T-cell (primary cell): ENCODE data around the gene HDAC11. TPM values are rescaled to one million over a fixed set of nuclear protein-coding genes. Genes with fewer than 3 reads are reported as not detected.

ENCODE experiments used
- ATAC-seq, 4 experiments: fragments of 200-7000 bp in 3 of 4; fragments of 150-1000 bp in 1 of 4; cut with Tn5 transposase; replicated peaks in 1 of 4; 1 replicate in 3 of 4; 2 replicates in 1 of 4; pipeline ENCODE4 v1.10.0; 2021; ENCODE audit warnings: moderate library complexity in 3 of 4, mild to moderate bottlenecking in 2 of 4, moderate number of reproducible peaks in 1 of 4
- CTCF ChIA-PET, 2 donors: fragments of 300-600 bp; sonication (Branson Sonifier 250); formaldehyde crosslinking; loops; one replicate each; lab custom pipeline; 2022; ENCODE audit warnings: antibody characterized with exemption in 2 of 2; lab: Charles Lee
- POLR2A ChIA-PET, 2 donors: fragments of 300-600 bp; sonication (Branson Sonifier 250); formaldehyde crosslinking; loops; one replicate each; lab custom pipeline; 2022; ENCODE audit warnings: antibody characterized with exemption in 2 of 2; lab: Charles Lee
- DNase-seq, 35 experiments: peaks; one replicate each; pipeline versions ENCODE4 v3.0.0 to v3.0.0-alpha.2; 2013 to 2023
- H3K27ac ChIP-seq: one replicate; pipeline ENCODE4 v1.5.1; 2013; ENCODE audit warnings: low read length
- H3K27me3 ChIP-seq, 2 experiments: replicated peaks in 1 of 2; 1 replicate in 1 of 2; 2 replicates in 1 of 2; pipeline versions ENCODE4 v1.6.1 to v1.7.0; 2013; ENCODE audit warnings: low read length in 1 of 2, mixed read lengths in 1 of 2; ENCODE audit not compliant: control insufficient read depth in 2 of 2, insufficient read depth in 2 of 2; ENCODE audit errors: extremely low read depth in 1 of 2
- H3K36me3 ChIP-seq, 2 donors: 1 replicate in 1 of 2; 2 replicates in 1 of 2; pipeline versions ENCODE4 v1.6.1 to v1.7.0; 2013; ENCODE audit warnings: low read length in 1 of 2; ENCODE audit not compliant: control insufficient read depth in 2 of 2, insufficient read depth in 1 of 2; ENCODE audit errors: extremely low read depth in 1 of 2
- H3K4me1 ChIP-seq, 2 experiments: 1 replicate in 1 of 2; 2 replicates in 1 of 2; pipeline versions ENCODE4 v1.6.1 to v1.7.0; 2013; ENCODE audit warnings: low read length in 2 of 2, mixed read lengths in 1 of 2; ENCODE audit not compliant: insufficient read depth in 2 of 2, control insufficient read depth in 1 of 2; ENCODE audit errors: extremely low read depth in 1 of 2
- H3K4me3 ChIP-seq, 2 donors: 1 replicate in 1 of 2; 2 replicates in 1 of 2; pipeline versions ENCODE4 v1.5.1 to v1.7.0; 2013; ENCODE audit warnings: mild to moderate bottlenecking in 2 of 2, low read length in 1 of 2, moderate library complexity in 1 of 2; ENCODE audit not compliant: control insufficient read depth in 1 of 2; ENCODE audit errors: extremely low read depth in 1 of 2
- H3K9me3 ChIP-seq: 2 replicates; pipeline ENCODE4 v1.7.0; 2013
- H3K27ac Mint-ChIP-seq, 2 donors: one replicate each; pipeline ENCODE4 v1.8.0; 2020 to 2021; ENCODE audit warnings: mild to moderate bottlenecking in 2 of 2, mixed read lengths in 2 of 2
- H3K27me3 Mint-ChIP-seq, 2 donors: one replicate each; pipeline ENCODE4 v1.8.0; 2021 to 2022; ENCODE audit warnings: mixed read lengths in 2 of 2
- H3K36me3 Mint-ChIP-seq: one replicate; pipeline ENCODE4 v1.8.0; 2021; ENCODE audit warnings: mixed read lengths
- H3K4me1 Mint-ChIP-seq, 3 donors: one replicate each; pipeline ENCODE4 v1.8.0; 2020 to 2022; ENCODE audit warnings: mixed read lengths in 3 of 3, mild to moderate bottlenecking in 1 of 3
- H3K4me3 Mint-ChIP-seq, 3 donors: one replicate each; pipeline ENCODE4 v1.8.0; 2020 to 2022; ENCODE audit warnings: mild to moderate bottlenecking in 3 of 3, mixed read lengths in 3 of 3, moderate library complexity in 3 of 3
- H3K9me3 Mint-ChIP-seq, 3 donors: one replicate each; pipeline ENCODE4 v1.8.0; 2020 to 2022; ENCODE audit warnings: mixed read lengths in 3 of 3
- WGBS: methylation state at CpG from one replicate; pipeline ENCODE4 v1.1.5; 2013; ENCODE audit warnings: missing lambda C conversion rate; ENCODE audit not compliant: insufficient coverage; 5-methylcytosine and 5-hydroxymethylcytosine counted together
- total RNA-seq, 35 experiments: library from RNA in 6 of 35; stranded (reverse) in 6 of 35; fragments of 120-200 nt in 1 of 35; gene quantifications; one replicate each; pipeline versions ENCODE4 v1.2.1 to v1.2.4 and lab custom pipeline; 2013 to 2026

HDAC11 gene
- total RNA-seq, 5 donors from 2014 or later (not counting 1 experiment from before 2014, with no cell fraction given) = 5.9 to 10.4 (median 7.9) TPM

DNA sequence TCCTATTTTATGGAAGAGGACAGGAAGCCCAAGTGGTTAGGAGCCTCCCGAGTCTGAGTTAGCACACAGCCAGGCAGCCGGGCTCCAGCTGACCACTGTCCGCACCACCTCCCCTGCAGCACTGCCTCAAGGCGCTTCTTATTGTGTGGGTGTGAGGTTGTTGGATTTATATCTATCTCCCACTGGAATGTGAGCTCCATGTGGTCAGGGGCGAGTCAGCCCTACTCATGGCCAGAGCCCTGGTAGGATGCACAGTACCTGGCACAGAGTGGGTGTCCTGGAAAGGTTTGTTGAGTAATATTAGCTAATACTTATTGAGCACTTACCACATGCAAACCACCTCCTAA, 59.2 kb downstream of the HDAC11 start:
- Histone ChIP-seq H3K27ac (no peak overlapping the region), H3K4me1 (peaks cover 6 to 16% of the 10 kb centered on the region in 2 experiments), H3K9me3 (peaks cover 2% of the 10 kb centered on the region), H3K36me3 (no peaks in the 10 kb centered on the region), H3K4me3 (no peak overlapping the region), H3K27me3 (peaks cover 0 to 41% of the 10 kb centered on the region in 2 experiments)
- no peak overlapping the region for H3K4me3 Mint-ChIP-seq
- WGBS = no CpG with 5 or more reads among the region's 5 CpGs
- H3K27me3 Mint-ChIP-seq = peaks cover 0 to 25% of the 10 kb centered on the region in 2 donors
- ChIA-PET CTCF (no interaction called here), POLR2A (interaction anchor here in 1 of 2 donors (1.1 kb wide), 1 partner anchor 21 kb away, joined by 3 read pairs; no protein-coding TSS in a partner anchor)
- no peaks in the 10 kb centered on the region for H3K36me3 Mint-ChIP-seq
- peaks cover 11 to 18% (median 13%) of the 10 kb centered on the region in 3 donors for H3K4me1 Mint-ChIP-seq
- H3K27ac Mint-ChIP-seq = no peak overlapping the region
- ATAC-seq (no peak), DNase-seq (no peak)
- peaks cover 0 to 8% (median 5%) of the 10 kb centered on the region in 3 donors for H3K9me3 Mint-ChIP-seq

DNA sequence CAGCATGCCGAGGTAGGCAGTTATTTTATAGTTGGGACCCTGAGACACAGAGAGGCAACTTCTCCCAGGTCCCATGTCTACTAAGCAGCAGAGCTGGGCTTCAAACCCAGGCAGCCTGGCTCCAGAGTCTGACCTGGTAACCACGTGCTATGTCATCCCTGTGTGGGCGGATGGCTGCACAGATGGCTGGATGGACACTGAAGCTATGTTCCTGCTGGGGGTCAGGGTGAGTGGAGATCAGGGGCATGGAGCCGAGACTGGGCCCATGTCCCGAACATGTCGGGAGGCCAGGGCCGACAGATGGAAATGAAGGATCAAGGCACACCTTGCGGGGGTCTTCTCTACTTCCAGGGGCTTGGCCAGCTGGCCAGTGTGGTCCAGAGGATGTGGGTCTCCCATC, 59.6 kb downstream of the HDAC11 start:
- H3K9me3 Mint-ChIP-seq = peaks cover 0 to 8% (median 5%) of the 10 kb centered on the region in 3 donors
- POLR2A ChIA-PET = interaction anchor here in 1 of 2 donors (1.1 kb wide), 1 partner anchor 20 kb away, joined by 3 read pairs; no protein-coding TSS in a partner anchor
- Histone ChIP-seq H3K27ac (no peak overlapping the region), H3K4me3 (no peak overlapping the region), H3K27me3 (peaks cover 0 to 44% of the 10 kb centered on the region in 2 experiments), H3K4me1 (peaks cover 9 to 21% of the 10 kb centered on the region in 2 experiments), H3K36me3 (no peaks in the 10 kb centered on the region), H3K9me3 (peaks cover 2% of the 10 kb centered on the region)
- ATAC-seq = no peak
- peaks cover 15 to 22% (median 17%) of the 10 kb centered on the region in 3 donors for H3K4me1 Mint-ChIP-seq
- H3K27ac Mint-ChIP-seq = no peak overlapping the region
- no peak for DNase-seq
- H3K36me3 Mint-ChIP-seq = no peaks in the 10 kb centered on the region
- H3K4me3 Mint-ChIP-seq = no peak overlapping the region
- CTCF ChIA-PET = no interaction called here
- H3K27me3 Mint-ChIP-seq = peaks cover 0 to 25% of the 10 kb centered on the region in 2 donors
- WGBS = 73% methylated on average over 5 of the region's 8 CpGs

DNA sequence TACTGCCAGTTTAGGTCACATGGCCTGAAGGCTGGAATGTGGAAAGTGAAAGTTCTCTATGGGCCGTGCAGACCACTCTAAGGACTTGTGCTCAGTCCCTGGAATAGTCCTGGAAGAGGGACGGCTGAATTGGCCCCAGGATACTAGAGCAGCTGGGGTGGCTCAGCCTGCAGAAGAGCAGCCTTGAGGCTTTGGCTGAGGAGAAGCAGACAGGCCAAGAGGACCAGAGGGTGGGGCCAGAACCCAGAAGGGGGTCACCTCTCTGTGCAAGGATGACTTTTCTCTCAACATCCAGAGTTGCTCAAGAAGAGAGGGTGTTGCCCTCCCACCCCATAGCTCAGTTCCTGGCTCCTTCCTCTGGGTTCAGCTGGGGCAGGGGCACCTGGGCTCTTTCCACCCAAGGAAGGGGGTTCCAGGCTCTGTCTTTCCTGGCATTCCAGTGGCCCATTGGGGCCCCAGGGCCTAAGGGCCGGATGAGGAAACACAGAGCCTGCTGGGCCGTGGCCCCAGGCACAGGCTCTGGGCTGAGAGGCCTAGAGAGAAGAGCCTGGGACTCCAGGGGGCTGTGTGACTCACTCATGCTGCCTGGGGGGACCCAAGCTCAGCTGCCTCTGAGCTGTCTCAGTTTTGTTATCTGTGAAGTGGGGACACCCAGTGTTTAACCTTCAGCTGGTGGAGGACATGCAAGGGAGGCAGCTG, 60.3 kb downstream of the HDAC11 start:
- Mint-ChIP-seq H3K27ac (no peak overlapping the region), H3K4me1 (peaks cover 22 to 29% (median 25%) of the 10 kb centered on the region in 3 donors), H3K4me3 (no peak overlapping the region), H3K9me3 (peaks cover 0 to 8% (median 5%) of the 10 kb centered on the region in 3 donors), H3K36me3 (no peaks in the 10 kb centered on the region), H3K27me3 (peaks cover 0 to 26% of the 10 kb centered on the region in 2 donors)
- DNase-seq (no peak), ATAC-seq (no peak)
- peaks cover 0 to 40% of the 10 kb centered on the region in 2 experiments for H3K27me3 ChIP-seq
- 75% methylated on average over 4 of the region's 4 CpGs for WGBS
- H3K36me3 ChIP-seq = no peaks in the 10 kb centered on the region
- ChIA-PET POLR2A (no interaction called here), CTCF (no interaction called here)
- no peak overlapping the region for H3K4me3 ChIP-seq
- peaks cover 2% of the 10 kb centered on the region for H3K9me3 ChIP-seq
- H3K4me1 ChIP-seq = peaks cover 17 to 28% of the 10 kb centered on the region in 2 experiments
- no peak overlapping the region for H3K27ac ChIP-seq

DNA sequence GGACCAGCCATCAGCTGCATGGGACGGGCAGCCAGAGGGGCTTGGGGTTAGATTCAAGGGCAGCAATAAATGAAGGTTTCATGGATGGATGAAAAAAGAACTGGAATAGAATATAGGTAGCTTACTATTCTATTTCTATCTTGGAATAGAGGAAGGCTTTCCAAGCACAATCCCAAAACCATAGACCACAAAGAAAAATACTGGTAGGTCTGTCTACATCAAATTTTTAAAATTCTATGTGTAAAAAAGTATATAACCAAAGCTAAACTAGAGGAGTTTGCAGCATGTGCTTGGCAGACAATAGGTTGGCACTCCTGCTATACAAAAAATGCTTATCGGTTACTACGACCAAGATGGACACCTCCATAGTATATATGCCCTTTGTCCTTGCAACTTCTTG, 61.6 kb downstream of the HDAC11 start:
- Histone ChIP-seq H3K4me1 (peaks cover 14 to 22% of the 10 kb centered on the region in 2 experiments), H3K9me3 (peaks cover 2% of the 10 kb centered on the region), H3K27me3 (peaks cover 0 to 37% of the 10 kb centered on the region in 2 experiments), H3K4me3 (no peak overlapping the region), H3K36me3 (no peaks in the 10 kb centered on the region), H3K27ac (no peak overlapping the region)
- Mint-ChIP-seq H3K27ac (no peak overlapping the region), H3K9me3 (peaks cover 0 to 8% (median 5%) of the 10 kb centered on the region in 3 donors), H3K4me1 (peaks cover 20 to 28% (median 22%) of the 10 kb centered on the region in 3 donors), H3K36me3 (no peaks in the 10 kb centered on the region), H3K4me3 (no peak overlapping the region), H3K27me3 (peaks cover 0 to 21% of the 10 kb centered on the region in 2 donors)
- DNase-seq = no peak
- ATAC-seq = no peak
- ChIA-PET POLR2A (no interaction called here), CTCF (interaction anchor here in 1 of 2 donors (0.5 kb wide), 1 partner anchor 99 kb away, joined by 5 read pairs; no protein-coding TSS in a partner anchor)
- WGBS = no CpG with 5 or more reads among the region's 3 CpGs

DNA sequence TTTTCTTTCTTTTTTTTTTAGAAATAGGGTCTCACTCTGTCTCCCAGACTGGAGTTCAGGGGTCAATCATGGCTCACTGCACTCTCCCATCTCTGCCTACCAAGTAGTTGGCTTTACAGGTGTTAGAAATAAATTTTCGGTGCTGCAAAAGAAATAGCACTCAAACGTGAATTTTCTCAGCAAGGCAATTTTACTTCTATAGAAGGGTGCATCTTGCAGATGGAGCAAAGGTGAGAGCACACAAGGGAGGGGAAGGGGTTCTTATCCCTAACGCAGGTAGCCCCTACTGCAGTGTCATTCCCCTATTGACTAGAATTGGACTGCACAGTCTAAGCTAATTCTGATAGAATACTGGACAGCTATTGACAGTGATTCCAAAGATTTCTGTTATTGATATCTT, 62.0 kb downstream of the HDAC11 start:
- peaks cover 0 to 8% (median 5%) of the 10 kb centered on the region in 3 donors for H3K9me3 Mint-ChIP-seq
- peaks cover 16 to 23% (median 19%) of the 10 kb centered on the region in 3 donors for H3K4me1 Mint-ChIP-seq
- Histone ChIP-seq H3K27ac (no peak overlapping the region), H3K4me3 (no peak overlapping the region), H3K36me3 (no peaks in the 10 kb centered on the region), H3K4me1 (peaks cover 14 to 19% of the 10 kb centered on the region in 2 experiments), H3K27me3 (peaks cover 0 to 37% of the 10 kb centered on the region in 2 experiments), H3K9me3 (peaks cover 2% of the 10 kb centered on the region)
- H3K27ac Mint-ChIP-seq = no peak overlapping the region
- peaks cover 0 to 24% of the 10 kb centered on the region in 2 donors for H3K27me3 Mint-ChIP-seq
- DNase-seq (no peak), ATAC-seq (no peak)
- ChIA-PET POLR2A (no interaction called here), CTCF (interaction anchor here in 1 of 2 donors (0.7 kb wide), 1 partner anchor 90 kb away, joined by 9 read pairs; no protein-coding TSS in a partner anchor)
- H3K36me3 Mint-ChIP-seq = no peaks in the 10 kb centered on the region
- H3K4me3 Mint-ChIP-seq = no peak overlapping the region
- WGBS = 100% methylated on average over 1 of the region's 3 CpGs

DNA sequence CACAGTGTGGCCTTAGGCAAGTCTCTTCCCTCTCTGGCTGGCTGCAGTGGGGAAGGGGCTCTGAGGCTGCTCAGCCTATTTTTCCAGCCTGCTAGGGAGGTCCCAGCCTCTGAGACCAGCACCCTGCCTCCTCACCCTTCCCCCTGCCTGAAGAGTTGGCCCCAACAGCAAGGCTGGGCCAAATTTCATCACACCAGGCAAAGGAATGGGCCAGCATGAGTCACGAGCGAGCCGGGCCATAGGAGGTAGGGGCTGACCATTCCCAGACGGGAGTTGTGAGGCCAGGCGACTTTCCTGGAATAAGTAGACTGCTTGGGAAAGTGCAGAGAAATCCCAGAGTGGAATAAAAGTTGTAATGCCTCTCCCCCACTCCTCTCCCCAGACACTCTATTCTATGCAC, 63.1 kb downstream of the HDAC11 start:
- H3K27me3 ChIP-seq = peaks cover 0 to 43% of the 10 kb centered on the region in 2 experiments
- no peak overlapping the region for H3K27ac Mint-ChIP-seq
- no peak overlapping the region for H3K27ac ChIP-seq
- peaks cover 2% of the 10 kb centered on the region for H3K9me3 ChIP-seq
- peaks cover 0 to 5% (median 5%) of the 10 kb centered on the region in 3 donors for H3K9me3 Mint-ChIP-seq
- H3K4me1 ChIP-seq = peaks cover 14 to 21% of the 10 kb centered on the region in 2 experiments
- ChIA-PET CTCF (no interaction called here), POLR2A (no interaction called here)
- DNase-seq (no peak), ATAC-seq (no peak)
- H3K4me3 ChIP-seq = no peak overlapping the region
- H3K4me3 Mint-ChIP-seq = no peak overlapping the region
- H3K27me3 Mint-ChIP-seq = peaks cover 6 to 34% of the 10 kb centered on the region in 2 donors
- no CpG with 5 or more reads among the region's 5 CpGs for WGBS
- peaks cover 19 to 26% (median 20%) of the 10 kb centered on the region in 3 donors for H3K4me1 Mint-ChIP-seq
- no peaks in the 10 kb centered on the region for H3K36me3 Mint-ChIP-seq
- H3K36me3 ChIP-seq = no peaks in the 10 kb centered on the region
